Endodermal cell (in vitro differentiated cells): Measurements from ENCODE around the gene SLC12A9. TPM values are rescaled to one million over a fixed set of nuclear protein-coding genes. Genes with fewer than 3 reads are reported as not detected.

Source experiments
- DNase-seq: peaks from one replicate; pipeline ENCODE4 v3.0.0-alpha.2; 2017
- H3K27ac ChIP-seq: 2 replicates; pipeline ENCODE4 v1.5.1; 2013; ENCODE audit warnings: mild to moderate bottlenecking, low read depth, low read length, moderate library complexity
- H3K27me3 ChIP-seq: 2 replicates; pipeline ENCODE4 v1.6.1; 2013; ENCODE audit warnings: mild to moderate bottlenecking, low read length, moderate library complexity; ENCODE audit not compliant: insufficient read depth, control insufficient read depth, poor library complexity, severe bottlenecking
- H3K36me3 ChIP-seq: 2 replicates; pipeline ENCODE4 v1.7.0; 2013; ENCODE audit warnings: mild to moderate bottlenecking, low read length, moderate library complexity; ENCODE audit not compliant: control insufficient read depth, insufficient read depth
- H3K4me1 ChIP-seq: one replicate; pipeline ENCODE4 v1.7.0; 2013; ENCODE audit warnings: low read length; ENCODE audit not compliant: control insufficient read depth, insufficient read depth
- H3K4me3 ChIP-seq: 2 replicates; pipeline ENCODE4 v1.5.1; 2013; ENCODE audit warnings: mild to moderate bottlenecking, low read length, moderate library complexity
- H3K9ac ChIP-seq: 2 replicates; pipeline ENCODE4 v1.6.1; 2013; ENCODE audit warnings: mild to moderate bottlenecking, low read length, moderate library complexity; ENCODE audit not compliant: poor library complexity, severe bottlenecking; ENCODE audit errors: extremely low read depth
- H3K9me3 ChIP-seq: 2 replicates; pipeline ENCODE4 v1.6.1; 2013; ENCODE audit warnings: mild to moderate bottlenecking, low read length, moderate library complexity; ENCODE audit not compliant: control insufficient read depth
- H3K27ac Mint-ChIP-seq: 2 replicates; pipeline ENCODE4 v1.8.0; 2020; ENCODE audit warnings: mixed read lengths
- H3K27me3 Mint-ChIP-seq: 2 replicates; pipeline ENCODE4 v1.8.0; 2021; ENCODE audit warnings: mild to moderate bottlenecking, mixed read lengths; ENCODE audit not compliant: insufficient read depth
- H3K36me3 Mint-ChIP-seq: 2 replicates; pipeline ENCODE4 v1.8.0; 2020; ENCODE audit warnings: low read depth, mixed read lengths
- H3K4me1 Mint-ChIP-seq: 2 replicates; pipeline ENCODE4 v1.8.0; 2020; ENCODE audit warnings: mixed read lengths
- H3K4me3 Mint-ChIP-seq: 2 replicates; pipeline ENCODE4 v1.8.0; 2020; ENCODE audit warnings: mild to moderate bottlenecking, moderate library complexity, mixed read lengths
- H3K9me3 Mint-ChIP-seq: 2 replicates; pipeline ENCODE4 v1.8.0; 2020; ENCODE audit warnings: mild to moderate bottlenecking, mixed read lengths
- WGBS, 2 experiments: methylation state at CpG; one replicate each; pipeline versions ENCODE4 v1.1.5 to v1.1.7; 2013; ENCODE audit warnings: missing lambda C conversion rate in 2 of 2, mixed read lengths in 1 of 2; ENCODE audit not compliant: insufficient coverage in 1 of 2, insufficient read length in 1 of 2; 5-methylcytosine and 5-hydroxymethylcytosine counted together
- total RNA-seq, 2 donors: library from RNA; stranded (reverse); fragmentation: NEBNext Ultra II Directional in 1 of 2; extraction: Animal tissue kit (Norgen Biotek cat#: 25700) in 1 of 2; gene quantifications; 2 replicates in 1 of 2; 3 replicates in 1 of 2; pipeline ENCODE4 v1.2.1, GENCODE V29; 2021
- TF ChIP-seq, protein P1 (sequence below): fragments of 200-600 bp; sonication (generic); conservative IDR thresholded peaks from 2 replicates; pipeline ENCODE4 v1.5.0; 2021; ENCODE audit warnings: antibody characterized with exemption, mild to moderate bottlenecking

Gene SLC12A9
- total RNA-seq, 2 donors from 2014 or later = 22.5 to 35.1 TPM

DNA sequence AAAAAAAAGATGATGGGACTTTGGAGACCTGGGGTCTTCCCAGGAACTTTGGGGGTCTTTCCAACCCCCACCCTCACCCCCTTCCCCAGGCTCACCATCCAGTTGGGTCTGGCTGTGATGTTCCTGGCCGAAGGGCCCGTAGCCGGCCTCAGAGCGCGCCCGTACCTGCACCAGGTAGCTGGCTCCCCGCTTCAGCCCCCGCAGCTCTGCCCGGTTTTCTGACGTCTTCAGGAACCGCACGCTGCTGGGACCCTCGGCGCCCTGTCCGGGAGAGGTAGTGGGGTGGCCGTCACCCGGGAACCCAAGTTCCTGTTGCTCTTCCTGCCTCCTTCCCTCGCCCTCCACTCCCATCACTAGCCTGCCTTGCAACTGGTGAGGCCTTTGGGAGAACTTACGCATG is 35.4 kb upstream of the SLC12A9 start:
- Mint-ChIP-seq H3K36me3 (peaks cover 80% of the 10 kb centered on the region), H3K27ac (no peak overlapping the region), H3K4me3 (no peak overlapping the region), H3K27me3 (no peaks in the 10 kb centered on the region), H3K4me1 (no peaks in the 10 kb centered on the region), H3K9me3 (no peaks in the 10 kb centered on the region)
- H3K4me1 ChIP-seq = no peaks in the 10 kb centered on the region
- WGBS, 2 experiments = 95 to 97% methylated on average over 13 to 19 of the region's 19 CpGs
- H3K36me3 ChIP-seq = peaks cover 85% of the 10 kb centered on the region
- no peak for DNase-seq
- H3K9me3 ChIP-seq = no peaks in the 10 kb centered on the region
- TF ChIP-seq, protein P1, sequence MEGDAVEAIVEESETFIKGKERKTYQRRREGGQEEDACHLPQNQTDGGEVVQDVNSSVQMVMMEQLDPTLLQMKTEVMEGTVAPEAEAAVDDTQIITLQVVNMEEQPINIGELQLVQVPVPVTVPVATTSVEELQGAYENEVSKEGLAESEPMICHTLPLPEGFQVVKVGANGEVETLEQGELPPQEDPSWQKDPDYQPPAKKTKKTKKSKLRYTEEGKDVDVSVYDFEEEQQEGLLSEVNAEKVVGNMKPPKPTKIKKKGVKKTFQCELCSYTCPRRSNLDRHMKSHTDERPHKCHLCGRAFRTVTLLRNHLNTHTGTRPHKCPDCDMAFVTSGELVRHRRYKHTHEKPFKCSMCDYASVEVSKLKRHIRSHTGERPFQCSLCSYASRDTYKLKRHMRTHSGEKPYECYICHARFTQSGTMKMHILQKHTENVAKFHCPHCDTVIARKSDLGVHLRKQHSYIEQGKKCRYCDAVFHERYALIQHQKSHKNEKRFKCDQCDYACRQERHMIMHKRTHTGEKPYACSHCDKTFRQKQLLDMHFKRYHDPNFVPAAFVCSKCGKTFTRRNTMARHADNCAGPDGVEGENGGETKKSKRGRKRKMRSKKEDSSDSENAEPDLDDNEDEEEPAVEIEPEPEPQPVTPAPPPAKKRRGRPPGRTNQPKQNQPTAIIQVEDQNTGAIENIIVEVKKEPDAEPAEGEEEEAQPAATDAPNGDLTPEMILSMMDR = no peak
- H3K9ac ChIP-seq = no peak overlapping the region
- no peaks in the 10 kb centered on the region for H3K27me3 ChIP-seq
- no peak overlapping the region for H3K4me3 ChIP-seq
- H3K27ac ChIP-seq = no peak overlapping the region

DNA sequence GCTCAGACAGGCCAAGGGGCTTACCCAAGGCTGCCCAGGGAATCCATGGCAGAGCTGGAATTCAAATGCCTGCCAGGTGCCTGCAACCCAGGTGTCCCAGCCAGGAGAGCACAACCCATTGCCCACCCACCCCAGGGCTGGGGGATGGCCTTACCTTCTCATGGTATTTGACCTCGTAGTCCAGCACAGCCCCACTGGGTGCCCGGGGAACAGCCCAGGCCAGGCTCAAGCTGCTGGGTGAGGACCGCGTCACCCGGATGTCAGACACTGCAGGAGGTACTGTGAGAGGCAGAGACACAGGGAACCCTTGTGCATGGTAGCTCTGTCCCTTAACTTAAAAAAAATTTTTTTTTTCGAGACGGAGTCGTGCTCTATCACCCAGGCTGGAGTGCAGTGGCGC is 34.1 kb upstream of the SLC12A9 start:
- no peaks in the 10 kb centered on the region for H3K4me1 ChIP-seq
- H3K9ac ChIP-seq = no peak overlapping the region
- TF ChIP-seq, protein P1 = no peak
- no peak overlapping the region for H3K4me3 ChIP-seq
- H3K4me3 Mint-ChIP-seq = no peak overlapping the region
- H3K36me3 Mint-ChIP-seq = peaks cover 82% of the 10 kb centered on the region
- no peaks in the 10 kb centered on the region for H3K27me3 Mint-ChIP-seq
- H3K27me3 ChIP-seq = no peaks in the 10 kb centered on the region
- no peaks in the 10 kb centered on the region for H3K9me3 ChIP-seq
- no peak for DNase-seq
- peaks cover 87% of the 10 kb centered on the region for H3K36me3 ChIP-seq
- no peak overlapping the region for H3K27ac ChIP-seq
- H3K9me3 Mint-ChIP-seq = no peaks in the 10 kb centered on the region
- no peaks in the 10 kb centered on the region for H3K4me1 Mint-ChIP-seq
- 90% methylated on average over 8 to 9 of the region's 9 CpGs for WGBS, 2 experiments
- H3K27ac Mint-ChIP-seq = no peak overlapping the region

DNA sequence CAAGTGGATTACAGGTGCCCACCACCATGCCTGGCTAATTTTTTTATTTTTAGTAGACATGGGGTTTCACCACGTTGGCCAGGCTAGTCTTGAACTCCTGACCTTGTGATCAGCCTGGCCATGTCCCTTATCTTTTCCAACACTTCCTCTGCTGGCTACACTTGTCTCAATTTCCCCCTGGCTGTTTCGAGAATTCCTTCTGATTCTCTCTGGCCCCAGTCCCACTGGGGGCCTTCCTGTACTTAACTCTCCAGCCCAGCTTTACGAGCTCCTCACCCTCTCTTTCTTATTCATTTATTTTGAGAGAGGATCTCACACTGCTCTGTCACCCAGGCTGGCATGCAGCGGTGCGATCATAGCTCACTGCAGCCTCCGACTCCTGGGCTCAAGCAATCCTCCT is 33.7 kb upstream of the SLC12A9 start:
- Mint-ChIP-seq H3K27ac (no peak overlapping the region), H3K4me3 (no peak overlapping the region), H3K4me1 (no peaks in the 10 kb centered on the region), H3K27me3 (no peaks in the 10 kb centered on the region), H3K9me3 (no peaks in the 10 kb centered on the region), H3K36me3 (peaks cover 82% of the 10 kb centered on the region)
- no peaks in the 10 kb centered on the region for H3K27me3 ChIP-seq
- TF ChIP-seq, protein P1 = no peak
- peaks cover 86% of the 10 kb centered on the region for H3K36me3 ChIP-seq
- no peak overlapping the region for H3K27ac ChIP-seq
- no peaks in the 10 kb centered on the region for H3K9me3 ChIP-seq
- H3K4me1 ChIP-seq = no peaks in the 10 kb centered on the region
- WGBS, 2 experiments = 94 to 97% methylated on average over 5 to 6 of the region's 6 CpGs
- DNase-seq = no peak
- no peak overlapping the region for H3K4me3 ChIP-seq
- no peak overlapping the region for H3K9ac ChIP-seq
